HepG2 (cell line): Measurements from ENCODE around the gene TOMM40L. TPM values are rescaled to one million over a fixed set of nuclear protein-coding genes. Genes with fewer than 3 reads are reported as not detected.
A peak's percentile ranks its signal among the peaks of the same experiment; 100 is the strongest.

Experiments
- CBX1 ChIP-seq: IDR thresholded peaks from one replicate; pipeline ENCODE4 v1.6.1; 2016; ENCODE audit warnings: antibody characterized with exemption, low read depth
- GPN1 ChIP-seq: sonication (generic); formaldehyde crosslinking; IDR thresholded peaks from 2 replicates; pipeline ENCODE4 v1.5.1; 2020; ENCODE audit warnings: missing genetic modification reagents, borderline replicate concordance
- MAFK ChIP-seq, 2 experiments: IDR thresholded peaks in 1 of 2; conservative IDR thresholded peaks in 1 of 2; 2 replicates each; pipeline ENCODE4 v1.6.1; 2011; ENCODE audit warnings: improper control_type of control experiment in 2 of 2, low read length in 2 of 2
- RAD51 ChIP-seq: fragments of 450-650 bp; IDR thresholded peaks from 2 replicates; pipeline ENCODE4 v1.6.1; 2016; ENCODE audit warnings: borderline replicate concordance
- TP53 ChIP-seq: sonication (generic); formaldehyde crosslinking; conservative IDR thresholded peaks from 2 replicates; pipeline ENCODE4 v1.4.0; 2020; ENCODE audit warnings: missing genetic modification reagents
- ZFP82 ChIP-seq: sonication (generic); formaldehyde crosslinking; IDR thresholded peaks from 2 replicates; pipeline ENCODE4 v1.5.1; 2020; ENCODE audit warnings: mild to moderate bottlenecking, missing genetic modification reagents, borderline replicate concordance
- ZKSCAN1 ChIP-seq: fragments of 150-350 bp; IDR thresholded peaks from 2 replicates; pipeline ENCODE4 v1.6.1; 2014; ENCODE audit warnings: low read length
- ZNF264 ChIP-seq: sonication (generic); formaldehyde crosslinking; IDR thresholded peaks from 2 replicates; pipeline ENCODE4 v1.4.0; 2020; ENCODE audit warnings: missing genetic modification reagents
- ZNF326 ChIP-seq: sonication (generic); formaldehyde crosslinking; IDR thresholded peaks from 2 replicates; pipeline ENCODE4 v1.4.0; 2020; ENCODE audit warnings: missing genetic modification reagents, borderline replicate concordance
- ZNF589 ChIP-seq: sonication (generic); formaldehyde crosslinking; conservative IDR thresholded peaks from 2 replicates; pipeline ENCODE4 v1.8.0; 2022; ENCODE audit warnings: mild to moderate bottlenecking, moderate library complexity, missing genetic modification reagents
- polyA plus RNA-seq, 8 experiments: library from polyadenylated mRNA; depleted of rRNA in 3 of 8; stranded (reverse) in 7 of 8; unstranded in 1 of 8; fragments of >200 nt; fragmentation: Illumina TruSeq in 4 of 8; extraction: Trizol in 4 of 8; gene quantifications; 2 replicates each; pipeline versions ENCODE4 v1.2.1 to v1.2.3, GENCODE V29; 2011 to 2016; ENCODE audit warnings: low read depth in 4 of 8, missing spikeins in 1 of 8, mixed read lengths in 1 of 8; ENCODE audit not compliant: insufficient read depth in 1 of 8
- total RNA-seq, 5 experiments: library from RNA; depleted of rRNA; stranded (reverse); fragments of >200 nt; fragmentation: Illumina TruSeq; extraction: Trizol; gene quantifications; 2 replicates each; pipeline ENCODE4 v1.2.3, GENCODE V29; 2016; ENCODE audit warnings: low read depth in 1 of 5
- TF ChIP-seq, protein P1 (sequence below): sonication (generic); formaldehyde crosslinking; IDR thresholded peaks from 2 replicates; pipeline ENCODE4 v1.4.0; 2020; ENCODE audit warnings: missing genetic modification reagents, mild to moderate bottlenecking, borderline replicate concordance
- TF ChIP-seq, protein P2 (sequence below): sonication (generic); formaldehyde crosslinking; IDR thresholded peaks from 2 replicates; pipeline ENCODE4 v1.4.0; 2020; ENCODE audit warnings: mild to moderate bottlenecking, missing genetic modification reagents
- TF ChIP-seq, protein P3 (sequence below): sonication (generic); formaldehyde crosslinking; IDR thresholded peaks from 2 replicates; pipeline ENCODE4 v1.5.1; 2020; ENCODE audit warnings: missing genetic modification reagents, mild to moderate bottlenecking, borderline replicate concordance
- TF ChIP-seq, protein P4 (sequence below): sonication (generic); formaldehyde crosslinking; IDR thresholded peaks from 2 replicates; pipeline ENCODE4 v1.4.0; 2020; ENCODE audit warnings: missing genetic modification reagents
- TF ChIP-seq, protein P5 (sequence below): sonication (generic); formaldehyde crosslinking; IDR thresholded peaks from 2 replicates; pipeline ENCODE4 v1.4.0; 2020; ENCODE audit warnings: mild to moderate bottlenecking, missing genetic modification reagents

TOMM40L gene
- total and polyA plus RNA-seq, 2 of the 13 experiments (the other 11 are each of a cell fraction or from before 2014, with no cell fraction given) = 14.1 to 26.2 TPM

DNA sequence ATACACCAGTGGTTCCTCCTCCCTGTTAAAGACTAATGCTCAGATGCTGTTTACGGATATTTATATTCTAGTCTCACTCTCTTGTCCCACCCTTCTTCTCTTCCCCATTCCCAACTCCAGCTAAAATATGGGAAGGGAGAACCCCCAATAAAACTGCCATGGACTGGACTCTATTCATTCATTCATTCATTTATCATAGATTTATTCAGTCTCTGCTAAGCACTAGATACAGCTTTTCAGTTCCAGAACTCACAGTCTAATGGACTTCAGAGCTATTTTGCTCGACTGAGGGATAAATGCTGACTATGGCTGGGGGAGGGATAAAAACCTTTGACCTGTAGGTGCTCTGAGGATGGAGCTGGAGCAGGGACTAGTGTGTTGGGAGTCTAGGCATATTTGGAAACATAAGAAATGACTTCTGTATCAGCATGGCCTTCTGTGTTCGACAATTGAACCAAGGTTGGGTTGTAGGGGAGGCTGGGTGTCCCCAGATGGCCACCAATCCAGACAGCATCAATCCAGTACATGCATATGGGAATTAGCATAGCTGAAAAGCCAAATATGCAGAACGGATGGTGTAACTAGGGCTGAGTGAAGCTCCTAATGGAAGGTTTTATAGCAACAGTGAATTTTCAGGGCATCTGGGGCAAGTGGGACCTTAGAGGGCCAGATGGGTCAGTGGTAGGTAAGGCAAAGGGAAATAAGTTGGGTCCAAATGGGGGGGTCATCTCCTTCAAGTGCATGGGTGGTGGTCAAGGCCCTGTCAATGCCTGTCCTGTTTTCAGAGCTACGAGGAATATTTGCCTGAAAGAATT lies 6.6 kb upstream of the TOMM40L start (continued):
- TF ChIP-seq, protein P1, sequence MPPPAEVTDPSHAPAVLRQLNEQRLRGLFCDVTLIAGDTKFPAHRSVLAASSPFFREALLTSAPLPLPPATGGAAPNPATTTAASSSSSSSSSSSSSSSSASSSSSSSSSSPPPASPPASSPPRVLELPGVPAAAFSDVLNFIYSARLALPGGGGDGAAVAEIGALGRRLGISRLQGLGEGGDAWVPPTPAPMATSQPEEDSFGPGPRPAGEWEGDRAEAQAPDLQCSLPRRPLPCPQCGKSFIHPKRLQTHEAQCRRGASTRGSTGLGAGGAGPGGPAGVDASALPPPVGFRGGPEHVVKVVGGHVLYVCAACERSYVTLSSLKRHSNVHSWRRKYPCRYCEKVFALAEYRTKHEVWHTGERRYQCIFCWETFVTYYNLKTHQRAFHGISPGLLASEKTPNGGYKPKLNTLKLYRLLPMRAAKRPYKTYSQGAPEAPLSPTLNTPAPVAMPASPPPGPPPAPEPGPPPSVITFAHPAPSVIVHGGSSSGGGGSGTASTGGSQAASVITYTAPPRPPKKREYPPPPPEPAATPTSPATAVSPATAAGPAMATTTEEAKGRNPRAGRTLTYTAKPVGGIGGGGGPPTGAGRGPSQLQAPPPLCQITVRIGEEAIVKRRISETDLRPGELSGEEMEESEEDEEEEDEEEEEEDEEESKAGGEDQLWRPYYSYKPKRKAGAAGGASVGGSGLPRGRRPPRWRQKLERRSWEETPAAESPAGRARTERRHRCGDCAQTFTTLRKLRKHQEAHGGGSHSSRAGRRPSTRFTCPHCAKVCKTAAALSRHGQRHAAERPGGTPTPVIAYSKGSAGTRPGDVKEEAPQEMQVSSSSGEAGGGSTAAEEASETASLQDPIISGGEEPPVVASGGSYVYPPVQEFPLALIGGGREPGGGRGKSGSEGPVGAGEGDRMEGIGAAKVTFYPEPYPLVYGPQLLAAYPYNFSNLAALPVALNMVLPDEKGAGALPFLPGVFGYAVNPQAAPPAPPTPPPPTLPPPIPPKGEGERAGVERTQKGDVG = no peak
- TF ChIP-seq ZNF264 (CRISPR knock-in tag) (0 out of 2 replicates have a peak, but pooled peaks have one; percentile 42), TP53 (CRISPR knock-in tag) (0 out of 2 replicates have a peak, but pooled peaks have one; percentile 23), ZFP82 (CRISPR knock-in tag) (0 out of 2 replicates have a peak, but pooled peaks have one; percentile 7), GPN1 (CRISPR knock-in tag) (no peak), ZKSCAN1 (no peak), ZNF326 (peak; percentile 79; the same call in 1 of the 2 replicates), ZNF589 (CRISPR knock-in tag) (0 out of 2 replicates have a peak, but pooled peaks have one; percentile 63), RAD51 (no peak), MAFK (conservative IDR thresholded peaks at IDR 0.05 in 1 of 2, IDR thresholded peaks at IDR 0.05 in 1 of 2; ENCODE audit: low read length in 2 of 2) (peak; percentile 45; a peak in 3 of 4 replicates), CBX1 (no peak)
- TF ChIP-seq, protein P2, sequence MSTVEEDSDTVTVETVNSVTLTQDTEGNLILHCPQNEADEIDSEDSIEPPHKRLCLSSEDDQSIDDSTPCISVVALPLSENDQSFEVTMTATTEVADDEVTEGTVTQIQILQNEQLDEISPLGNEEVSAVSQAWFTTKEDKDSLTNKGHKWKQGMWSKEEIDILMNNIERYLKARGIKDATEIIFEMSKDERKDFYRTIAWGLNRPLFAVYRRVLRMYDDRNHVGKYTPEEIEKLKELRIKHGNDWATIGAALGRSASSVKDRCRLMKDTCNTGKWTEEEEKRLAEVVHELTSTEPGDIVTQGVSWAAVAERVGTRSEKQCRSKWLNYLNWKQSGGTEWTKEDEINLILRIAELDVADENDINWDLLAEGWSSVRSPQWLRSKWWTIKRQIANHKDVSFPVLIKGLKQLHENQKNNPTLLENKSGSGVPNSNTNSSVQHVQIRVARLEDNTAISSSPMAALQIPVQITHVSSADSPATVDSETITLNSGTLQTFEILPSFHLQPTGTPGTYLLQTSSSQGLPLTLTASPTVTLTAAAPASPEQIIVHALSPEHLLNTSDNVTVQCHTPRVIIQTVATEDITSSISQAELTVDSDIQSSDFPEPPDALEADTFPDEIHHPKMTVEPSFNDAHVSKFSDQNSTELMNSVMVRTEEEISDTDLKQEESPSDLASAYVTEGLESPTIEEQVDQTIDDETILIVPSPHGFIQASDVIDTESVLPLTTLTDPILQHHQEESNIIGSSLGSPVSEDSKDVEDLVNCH (CRISPR knock-in tag) = no peak
- TF ChIP-seq, protein P3, sequence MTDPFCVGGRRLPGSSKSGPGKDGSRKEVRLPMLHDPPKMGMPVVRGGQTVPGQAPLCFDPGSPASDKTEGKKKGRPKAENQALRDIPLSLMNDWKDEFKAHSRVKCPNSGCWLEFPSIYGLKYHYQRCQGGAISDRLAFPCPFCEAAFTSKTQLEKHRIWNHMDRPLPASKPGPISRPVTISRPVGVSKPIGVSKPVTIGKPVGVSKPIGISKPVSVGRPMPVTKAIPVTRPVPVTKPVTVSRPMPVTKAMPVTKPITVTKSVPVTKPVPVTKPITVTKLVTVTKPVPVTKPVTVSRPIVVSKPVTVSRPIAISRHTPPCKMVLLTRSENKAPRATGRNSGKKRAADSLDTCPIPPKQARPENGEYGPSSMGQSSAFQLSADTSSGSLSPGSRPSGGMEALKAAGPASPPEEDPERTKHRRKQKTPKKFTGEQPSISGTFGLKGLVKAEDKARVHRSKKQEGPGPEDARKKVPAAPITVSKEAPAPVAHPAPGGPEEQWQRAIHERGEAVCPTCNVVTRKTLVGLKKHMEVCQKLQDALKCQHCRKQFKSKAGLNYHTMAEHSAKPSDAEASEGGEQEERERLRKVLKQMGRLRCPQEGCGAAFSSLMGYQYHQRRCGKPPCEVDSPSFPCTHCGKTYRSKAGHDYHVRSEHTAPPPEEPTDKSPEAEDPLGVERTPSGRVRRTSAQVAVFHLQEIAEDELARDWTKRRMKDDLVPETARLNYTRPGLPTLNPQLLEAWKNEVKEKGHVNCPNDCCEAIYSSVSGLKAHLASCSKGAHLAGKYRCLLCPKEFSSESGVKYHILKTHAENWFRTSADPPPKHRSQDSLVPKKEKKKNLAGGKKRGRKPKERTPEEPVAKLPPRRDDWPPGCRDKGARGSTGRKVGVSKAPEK (CRISPR knock-in tag) = no peak
- TF ChIP-seq, protein P4, sequence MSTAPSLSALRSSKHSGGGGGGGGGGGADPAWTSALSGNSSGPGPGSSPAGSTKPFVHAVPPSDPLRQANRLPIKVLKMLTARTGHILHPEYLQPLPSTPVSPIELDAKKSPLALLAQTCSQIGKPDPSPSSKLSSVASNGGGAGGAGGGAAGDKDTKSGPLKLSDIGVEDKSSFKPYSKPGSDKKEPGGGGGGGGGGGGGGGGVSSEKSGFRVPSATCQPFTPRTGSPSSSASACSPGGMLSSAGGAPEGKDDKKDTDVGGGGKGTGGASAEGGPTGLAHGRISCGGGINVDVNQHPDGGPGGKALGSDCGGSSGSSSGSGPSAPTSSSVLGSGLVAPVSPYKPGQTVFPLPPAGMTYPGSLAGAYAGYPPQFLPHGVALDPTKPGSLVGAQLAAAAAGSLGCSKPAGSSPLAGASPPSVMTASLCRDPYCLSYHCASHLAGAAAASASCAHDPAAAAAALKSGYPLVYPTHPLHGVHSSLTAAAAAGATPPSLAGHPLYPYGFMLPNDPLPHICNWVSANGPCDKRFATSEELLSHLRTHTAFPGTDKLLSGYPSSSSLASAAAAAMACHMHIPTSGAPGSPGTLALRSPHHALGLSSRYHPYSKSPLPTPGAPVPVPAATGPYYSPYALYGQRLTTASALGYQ (CRISPR knock-in tag) = no peak; the same call in 1 of the 2 replicates
- TF ChIP-seq, protein P5, sequence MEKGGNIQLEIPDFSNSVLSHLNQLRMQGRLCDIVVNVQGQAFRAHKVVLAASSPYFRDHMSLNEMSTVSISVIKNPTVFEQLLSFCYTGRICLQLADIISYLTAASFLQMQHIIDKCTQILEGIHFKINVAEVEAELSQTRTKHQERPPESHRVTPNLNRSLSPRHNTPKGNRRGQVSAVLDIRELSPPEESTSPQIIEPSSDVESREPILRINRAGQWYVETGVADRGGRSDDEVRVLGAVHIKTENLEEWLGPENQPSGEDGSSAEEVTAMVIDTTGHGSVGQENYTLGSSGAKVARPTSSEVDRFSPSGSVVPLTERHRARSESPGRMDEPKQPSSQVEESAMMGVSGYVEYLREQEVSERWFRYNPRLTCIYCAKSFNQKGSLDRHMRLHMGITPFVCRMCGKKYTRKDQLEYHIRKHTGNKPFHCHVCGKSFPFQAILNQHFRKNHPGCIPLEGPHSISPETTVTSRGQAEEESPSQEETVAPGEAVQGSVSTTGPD (CRISPR knock-in tag) = no peak
